Spleen (tissue), 7 donors: ENCODE measurements around the gene E2F3.

Experiments
- POLR2A ChIP-seq, 3 donors: fragments of 450-650 bp; IDR thresholded peaks; one replicate each; pipeline ENCODE4 v1.5.1; 2017; ENCODE audit warnings: antibody characterized with exemption in 3 of 3, mild to moderate bottlenecking in 1 of 3
- POLR2AphosphoS5 ChIP-seq, 3 donors: sonication (generic); formaldehyde crosslinking; IDR thresholded peaks; one replicate each; pipeline ENCODE4 v1.5.1; 2017; ENCODE audit warnings: antibody characterized with exemption in 3 of 3
- TF ChIP-seq, protein P1 (sequence below), 11 experiments: fragments of 200-600 bp in 7 of 11; fragments of 450-650 bp in 4 of 11; sonication (generic) in 4 of 11; IDR thresholded peaks in 8 of 11; conservative IDR thresholded peaks in 3 of 11; 1 replicate in 7 of 11; 2 replicates in 4 of 11; pipeline versions ENCODE4 v1.4.0 to v1.8.0; 2016 to 2021; ENCODE audit warnings: antibody characterized with exemption in 11 of 11, inconsistent platforms in 4 of 11, mild to moderate bottlenecking in 1 of 11
- donor health status: DM: no; HTN: no; CAD: no; lungs with moderate emphysema.
- donor health status: DM: no; HTN: no; CAD: no.
- donor health status: DM: no; HTN: no; CAD: no.

DNA sequence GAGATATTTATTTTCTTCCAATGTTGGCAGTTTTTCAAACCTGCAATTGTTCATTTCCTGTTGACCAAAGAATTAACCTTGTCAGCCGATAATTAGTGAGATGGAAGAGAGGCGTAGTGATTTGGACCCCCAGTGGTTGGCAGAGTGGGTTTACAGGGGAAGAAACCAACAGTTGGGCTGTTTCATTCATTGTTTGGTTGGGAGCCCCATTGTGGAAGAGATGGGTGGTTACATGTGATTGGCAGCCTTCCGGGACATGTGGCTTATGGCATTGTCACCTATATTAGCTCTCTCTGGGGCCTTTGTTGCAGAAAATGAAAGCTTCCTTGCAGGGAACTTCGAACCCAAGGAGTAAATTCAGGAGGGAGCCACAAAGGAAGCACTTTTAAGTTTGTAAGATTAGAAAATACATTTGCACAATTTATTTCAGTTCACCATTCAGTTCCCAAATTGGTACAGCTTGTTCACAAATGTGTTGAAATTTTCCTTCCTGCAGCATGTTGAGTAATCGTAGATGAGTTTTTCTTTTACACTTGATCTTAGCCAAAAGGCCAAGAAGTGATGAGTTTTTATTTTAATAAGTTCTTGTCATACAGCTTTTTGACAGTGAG is 82.3 kb downstream of the E2F3 start:
- TF ChIP-seq, protein P1, sequence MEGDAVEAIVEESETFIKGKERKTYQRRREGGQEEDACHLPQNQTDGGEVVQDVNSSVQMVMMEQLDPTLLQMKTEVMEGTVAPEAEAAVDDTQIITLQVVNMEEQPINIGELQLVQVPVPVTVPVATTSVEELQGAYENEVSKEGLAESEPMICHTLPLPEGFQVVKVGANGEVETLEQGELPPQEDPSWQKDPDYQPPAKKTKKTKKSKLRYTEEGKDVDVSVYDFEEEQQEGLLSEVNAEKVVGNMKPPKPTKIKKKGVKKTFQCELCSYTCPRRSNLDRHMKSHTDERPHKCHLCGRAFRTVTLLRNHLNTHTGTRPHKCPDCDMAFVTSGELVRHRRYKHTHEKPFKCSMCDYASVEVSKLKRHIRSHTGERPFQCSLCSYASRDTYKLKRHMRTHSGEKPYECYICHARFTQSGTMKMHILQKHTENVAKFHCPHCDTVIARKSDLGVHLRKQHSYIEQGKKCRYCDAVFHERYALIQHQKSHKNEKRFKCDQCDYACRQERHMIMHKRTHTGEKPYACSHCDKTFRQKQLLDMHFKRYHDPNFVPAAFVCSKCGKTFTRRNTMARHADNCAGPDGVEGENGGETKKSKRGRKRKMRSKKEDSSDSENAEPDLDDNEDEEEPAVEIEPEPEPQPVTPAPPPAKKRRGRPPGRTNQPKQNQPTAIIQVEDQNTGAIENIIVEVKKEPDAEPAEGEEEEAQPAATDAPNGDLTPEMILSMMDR (IDR thresholded peaks at IDR 0.05 in 8 of 11, conservative IDR thresholded peaks at IDR 0.05 in 3 of 11): no peak
- no peak for TF ChIP-seq POLR2A (IDR thresholded peaks at IDR 0.05)
- TF ChIP-seq POLR2AphosphoS5 (IDR thresholded peaks at IDR 0.05): no peak
